HL-60 (cell line): ENCODE data around the gene ZNF107.

Source experiments
- DNase-seq, 2 experiments: peaks; one replicate each; pipeline ENCODE4 v3.0.0-alpha.2; 2010 to 2020; ENCODE audit warnings: low read depth in 1 of 2, low spot score in 1 of 2
- H3K27ac ChIP-seq: fragments of 250-450 bp; sonication (Bioruptor Pico); replicated peaks from 2 replicates; pipeline ENCODE4 v1.5.1; 2020; ENCODE audit warnings: mild to moderate bottlenecking, moderate library complexity
- H3K27me3 ChIP-seq: fragments of 250-450 bp; sonication (Bioruptor Pico); 2 replicates; pipeline ENCODE4 v1.5.1; 2021; ENCODE audit warnings: mild to moderate bottlenecking, moderate library complexity; ENCODE audit not compliant: insufficient read depth, poor library complexity, severe bottlenecking
- H3K4me3 ChIP-seq: replicated peaks from 2 replicates; pipeline ENCODE4 v1.5.1; 2011; ENCODE audit warnings: mild to moderate bottlenecking, control low read depth, low read length; ENCODE audit not compliant: insufficient read depth
- GABPA ChIP-seq: IDR thresholded peaks from 2 replicates; pipeline ENCODE4 v1.6.1; 2012; ENCODE audit warnings: low read depth
- POLR2AphosphoS5 ChIP-seq: IDR thresholded peaks from 2 replicates; pipeline ENCODE4 v1.6.1; 2012; ENCODE audit warnings: low read depth
- SPI1 ChIP-seq: IDR thresholded peaks from 2 replicates; pipeline ENCODE4 v1.6.1; 2012; ENCODE audit warnings: low read depth, mild to moderate bottlenecking, borderline replicate concordance
- TF ChIP-seq, protein P1 (sequence below): IDR thresholded peaks from one replicate; pipeline ENCODE4 v1.5.1; 2011; ENCODE audit warnings: low read length, control low read depth, inconsistent platforms; ENCODE audit not compliant: insufficient read depth
- TF ChIP-seq, protein P2 (sequence below): IDR thresholded peaks from 2 replicates; pipeline ENCODE4 v1.6.1; 2012; ENCODE audit warnings: low read depth; ENCODE audit not compliant: insufficient replicate concordance

ZNF107 gene

DNA sequence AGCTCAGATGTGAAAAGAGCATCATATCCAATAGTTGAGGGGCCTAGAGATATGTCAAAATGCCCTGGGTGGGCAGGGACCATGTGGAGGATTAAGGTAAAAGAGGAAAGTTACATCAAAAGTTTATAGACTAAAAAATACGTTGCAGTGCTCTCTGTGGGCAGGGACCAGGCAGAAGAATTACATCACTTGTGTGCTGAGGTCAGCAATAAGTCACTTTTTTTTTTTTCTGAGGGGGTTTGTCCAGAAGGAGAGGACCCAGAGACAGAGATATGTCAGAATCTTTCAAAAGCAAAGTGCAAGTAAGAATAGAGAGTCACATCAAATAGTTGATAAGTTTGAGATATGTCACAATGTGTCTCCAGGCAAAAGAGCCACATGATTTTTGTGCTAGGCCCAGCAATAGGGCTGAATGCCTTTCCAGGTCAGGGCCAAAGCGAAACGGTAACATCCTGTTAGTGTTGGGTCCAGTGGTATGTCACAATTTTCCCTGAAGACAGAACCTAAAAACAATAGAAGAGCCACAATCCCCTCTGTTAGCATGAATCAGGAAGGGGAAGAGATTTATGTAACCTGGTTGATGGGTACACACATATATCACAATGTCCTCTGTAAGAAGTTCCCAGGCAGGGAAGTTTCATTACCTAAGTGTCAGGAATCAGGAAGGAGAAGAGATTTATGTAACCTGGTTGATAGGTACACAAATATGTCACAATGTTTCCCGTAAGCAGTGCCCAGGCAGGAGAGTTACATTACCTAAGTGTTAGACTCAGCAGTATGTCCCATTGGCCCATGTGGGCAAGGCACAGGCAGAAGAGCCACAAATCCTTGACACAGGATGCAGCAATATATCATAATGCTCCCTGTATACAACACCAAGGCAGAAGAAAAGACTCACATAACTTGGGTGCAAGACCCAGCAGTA lies 28.1 kb upstream of the ZNF107 start:
- Histone ChIP-seq H3K4me3 (no peak overlapping the region), H3K27me3 (no peaks in the 10 kb centered on the region), H3K27ac (no peak overlapping the region)
- TF ChIP-seq, protein P1, sequence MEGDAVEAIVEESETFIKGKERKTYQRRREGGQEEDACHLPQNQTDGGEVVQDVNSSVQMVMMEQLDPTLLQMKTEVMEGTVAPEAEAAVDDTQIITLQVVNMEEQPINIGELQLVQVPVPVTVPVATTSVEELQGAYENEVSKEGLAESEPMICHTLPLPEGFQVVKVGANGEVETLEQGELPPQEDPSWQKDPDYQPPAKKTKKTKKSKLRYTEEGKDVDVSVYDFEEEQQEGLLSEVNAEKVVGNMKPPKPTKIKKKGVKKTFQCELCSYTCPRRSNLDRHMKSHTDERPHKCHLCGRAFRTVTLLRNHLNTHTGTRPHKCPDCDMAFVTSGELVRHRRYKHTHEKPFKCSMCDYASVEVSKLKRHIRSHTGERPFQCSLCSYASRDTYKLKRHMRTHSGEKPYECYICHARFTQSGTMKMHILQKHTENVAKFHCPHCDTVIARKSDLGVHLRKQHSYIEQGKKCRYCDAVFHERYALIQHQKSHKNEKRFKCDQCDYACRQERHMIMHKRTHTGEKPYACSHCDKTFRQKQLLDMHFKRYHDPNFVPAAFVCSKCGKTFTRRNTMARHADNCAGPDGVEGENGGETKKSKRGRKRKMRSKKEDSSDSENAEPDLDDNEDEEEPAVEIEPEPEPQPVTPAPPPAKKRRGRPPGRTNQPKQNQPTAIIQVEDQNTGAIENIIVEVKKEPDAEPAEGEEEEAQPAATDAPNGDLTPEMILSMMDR: no peak
- TF ChIP-seq, protein P2, sequence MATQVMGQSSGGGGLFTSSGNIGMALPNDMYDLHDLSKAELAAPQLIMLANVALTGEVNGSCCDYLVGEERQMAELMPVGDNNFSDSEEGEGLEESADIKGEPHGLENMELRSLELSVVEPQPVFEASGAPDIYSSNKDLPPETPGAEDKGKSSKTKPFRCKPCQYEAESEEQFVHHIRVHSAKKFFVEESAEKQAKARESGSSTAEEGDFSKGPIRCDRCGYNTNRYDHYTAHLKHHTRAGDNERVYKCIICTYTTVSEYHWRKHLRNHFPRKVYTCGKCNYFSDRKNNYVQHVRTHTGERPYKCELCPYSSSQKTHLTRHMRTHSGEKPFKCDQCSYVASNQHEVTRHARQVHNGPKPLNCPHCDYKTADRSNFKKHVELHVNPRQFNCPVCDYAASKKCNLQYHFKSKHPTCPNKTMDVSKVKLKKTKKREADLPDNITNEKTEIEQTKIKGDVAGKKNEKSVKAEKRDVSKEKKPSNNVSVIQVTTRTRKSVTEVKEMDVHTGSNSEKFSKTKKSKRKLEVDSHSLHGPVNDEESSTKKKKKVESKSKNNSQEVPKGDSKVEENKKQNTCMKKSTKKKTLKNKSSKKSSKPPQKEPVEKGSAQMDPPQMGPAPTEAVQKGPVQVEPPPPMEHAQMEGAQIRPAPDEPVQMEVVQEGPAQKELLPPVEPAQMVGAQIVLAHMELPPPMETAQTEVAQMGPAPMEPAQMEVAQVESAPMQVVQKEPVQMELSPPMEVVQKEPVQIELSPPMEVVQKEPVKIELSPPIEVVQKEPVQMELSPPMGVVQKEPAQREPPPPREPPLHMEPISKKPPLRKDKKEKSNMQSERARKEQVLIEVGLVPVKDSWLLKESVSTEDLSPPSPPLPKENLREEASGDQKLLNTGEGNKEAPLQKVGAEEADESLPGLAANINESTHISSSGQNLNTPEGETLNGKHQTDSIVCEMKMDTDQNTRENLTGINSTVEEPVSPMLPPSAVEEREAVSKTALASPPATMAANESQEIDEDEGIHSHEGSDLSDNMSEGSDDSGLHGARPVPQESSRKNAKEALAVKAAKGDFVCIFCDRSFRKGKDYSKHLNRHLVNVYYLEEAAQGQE: no peak
- TF ChIP-seq POLR2AphosphoS5: no peak
- no peak for TF ChIP-seq SPI1
- no peak for TF ChIP-seq GABPA
- DNase-seq: no peak

- Histone ChIP-seq H3K27ac (no peak overlapping the region), H3K27me3 (no peaks in the 10 kb centered on the region), H3K4me3 (no peak overlapping the region)
- TF ChIP-seq POLR2AphosphoS5: no peak
- TF ChIP-seq, protein P1: no peak
- no peak for TF ChIP-seq GABPA
- TF ChIP-seq SPI1: no peak
- TF ChIP-seq, protein P2: no peak
- DNase-seq: no peak
Observed at GRCh38 chr7:64638822-64639221, 27.1 kb upstream of the ZNF107 start.

- Histone ChIP-seq H3K4me3 (no peak overlapping the region), H3K27me3 (no peaks in the 10 kb centered on the region), H3K27ac (no peak overlapping the region)
- TF ChIP-seq, protein P2: no peak
- TF ChIP-seq POLR2AphosphoS5: no peak
- TF ChIP-seq, protein P1: no peak
- no peak for TF ChIP-seq GABPA
- no peak for TF ChIP-seq SPI1
- DNase-seq: no peak
Observed at GRCh38 chr7:64639267-64640001, 26.5 kb upstream of the ZNF107 start.
